Measurements from ENCODE around the gene CIZ1. TPM values are rescaled to one million over a fixed set of nuclear protein-coding genes. Genes with fewer than 3 reads are reported as not detected.
A peak's percentile ranks its signal among the peaks of the same experiment; 100 is the strongest.

Gene CIZ1
- total RNA-seq, 1 experiment from 2014 or later: 62.7 TPM

DNA sequence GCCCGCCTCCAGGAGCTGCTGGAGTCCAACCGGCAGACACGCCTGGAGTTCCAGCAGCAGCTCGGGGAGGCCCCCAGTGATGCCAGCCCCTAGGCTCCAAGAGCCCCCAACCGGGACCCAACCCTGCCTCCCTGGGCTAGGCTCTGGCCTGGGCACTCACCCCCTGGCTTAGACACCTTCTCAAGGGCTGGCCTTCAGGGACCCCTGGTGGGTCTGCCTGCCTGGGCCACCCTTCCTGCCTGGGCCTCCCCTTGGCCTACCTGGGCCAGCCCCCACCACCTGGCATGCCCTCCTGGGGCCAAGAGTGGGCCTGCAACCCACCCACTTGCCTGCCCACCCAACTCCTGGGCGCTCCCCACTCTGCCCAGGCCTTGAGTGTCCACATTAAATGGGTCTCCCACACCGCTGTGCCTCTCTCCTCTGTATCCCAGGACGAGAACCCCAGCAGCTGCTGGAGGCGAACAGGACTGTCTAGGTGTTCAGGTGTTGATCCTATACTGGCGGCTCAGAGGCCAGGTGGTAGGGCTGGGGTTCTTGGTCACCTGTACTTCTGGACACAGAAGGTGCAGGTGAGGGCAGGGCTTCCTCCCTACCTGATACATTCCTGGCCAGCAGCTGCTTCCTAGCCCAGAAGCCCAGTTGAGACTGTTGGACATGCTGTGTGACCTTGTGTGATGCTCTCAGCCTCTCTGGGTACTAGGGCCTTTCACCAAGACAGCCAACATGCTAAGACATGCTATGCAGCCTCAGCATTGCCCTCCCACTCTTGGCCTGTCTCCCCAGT lies 27.7 kb downstream of the CIZ1 start:
- Histone ChIP-seq H4K20me1 (ENCODE audit: insufficient read depth, low read depth, low read length) (no peaks in the 10 kb centered on the region), H3K36me3 (ENCODE audit: insufficient read depth, low read length) (peaks cover 8% of the 10 kb centered on the region; the same call in 1 of the 2 replicates), H3K79me2 (ENCODE audit: low read length) (peaks cover 14% of the 10 kb centered on the region), H3K4me2 (ENCODE audit: low read depth, low read length, poor library complexity, severe bottlenecking) (no peak overlapping the region), H3K27me3 (ENCODE audit: low read length) (no peaks in the 10 kb centered on the region), H3K9me3 (ENCODE audit: low read length) (no peaks in the 10 kb centered on the region), H3K27ac (ENCODE audit: low read length) (no peak overlapping the region), H2AFZ (ENCODE audit: low read length) (no peak overlapping the region), H3K4me1 (ENCODE audit: low read length) (peaks cover 16% of the 10 kb centered on the region), H3K4me3 (ENCODE audit: low read length) (no peak overlapping the region), H3K9me2 (replicated peaks; ENCODE audit: insufficient read depth, low read length) (no peaks in the 10 kb centered on the region), H3K9ac (ENCODE audit: low read length) (no peak overlapping the region)
- DNase-seq: no peak

GRCh38 chr9:128163027-128163515 lies 28.3 kb downstream of the CIZ1 start:
- H2AFZ ChIP-seq (ENCODE audit: low read length): no peak overlapping the region
- no peaks in the 10 kb centered on the region for H4K20me1 ChIP-seq (ENCODE audit: insufficient read depth, low read depth, low read length)
- H3K27ac ChIP-seq (ENCODE audit: low read length): no peak overlapping the region
- no peaks in the 10 kb centered on the region for H3K9me2 ChIP-seq (replicated peaks; ENCODE audit: insufficient read depth, low read length)
- peaks cover 13% of the 10 kb centered on the region for H3K4me1 ChIP-seq (ENCODE audit: low read length)
- DNase-seq: no peak
- H3K4me2 ChIP-seq (ENCODE audit: low read depth, low read length, poor library complexity, severe bottlenecking): no peak overlapping the region
- H3K9ac ChIP-seq (ENCODE audit: low read length): no peak overlapping the region
- no peak overlapping the region for H3K4me3 ChIP-seq (ENCODE audit: low read length)
- H3K9me3 ChIP-seq (ENCODE audit: low read length): no peaks in the 10 kb centered on the region
- peaks cover 14% of the 10 kb centered on the region for H3K79me2 ChIP-seq (ENCODE audit: low read length)
- H3K27me3 ChIP-seq (ENCODE audit: low read length): no peaks in the 10 kb centered on the region
- 0 out of 2 replicates have a peak, but pooled peaks cover 5% of the 10 kb centered on the region for H3K36me3 ChIP-seq (ENCODE audit: insufficient read depth, low read length)

DNA sequence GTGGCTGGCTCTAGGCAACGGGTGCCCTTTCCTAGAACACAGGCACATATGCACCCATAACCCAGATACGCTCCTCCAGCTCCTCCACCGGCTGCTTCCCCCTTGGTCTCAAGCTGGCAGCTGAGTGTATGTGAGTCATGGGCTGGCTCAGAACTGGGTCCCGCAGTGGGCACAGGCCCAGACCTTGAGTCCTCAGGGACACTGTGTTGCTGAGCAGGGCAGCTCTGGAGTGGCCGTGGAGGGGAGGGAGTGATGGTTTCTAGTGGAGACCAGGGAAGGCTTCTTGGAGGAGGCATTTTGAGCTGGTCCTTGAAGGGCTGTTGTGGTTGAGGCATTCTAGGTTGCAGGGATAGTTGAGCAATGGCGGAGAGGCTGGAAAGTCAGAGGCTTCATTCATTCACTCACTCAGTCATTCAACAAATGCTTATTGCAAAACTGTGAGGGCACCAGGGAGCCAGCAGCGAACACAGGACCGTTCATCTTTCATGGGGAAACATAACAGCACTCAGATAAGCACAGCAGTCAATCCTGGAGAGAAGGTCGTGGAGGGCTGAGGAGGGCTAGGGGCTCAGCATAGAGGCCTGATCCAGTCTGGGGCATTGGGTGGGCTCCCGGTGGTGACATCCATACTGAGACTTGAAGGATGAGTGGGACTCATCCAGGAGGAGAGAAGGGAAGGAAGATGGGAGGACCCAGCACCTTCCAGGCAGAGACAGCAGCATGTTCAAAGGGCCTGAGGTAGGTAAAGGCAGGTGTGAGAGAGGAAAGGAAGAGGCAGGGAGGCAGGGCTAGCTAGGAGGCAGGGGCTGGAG lies 29.0 kb downstream of the CIZ1 start:
- H3K4me2 ChIP-seq (ENCODE audit: low read depth, low read length, poor library complexity, severe bottlenecking): no peak overlapping the region
- H3K9me2 ChIP-seq (replicated peaks; ENCODE audit: insufficient read depth, low read length): no peaks in the 10 kb centered on the region
- H2AFZ ChIP-seq (ENCODE audit: low read length): no peak overlapping the region
- H3K27me3 ChIP-seq (ENCODE audit: low read length): no peaks in the 10 kb centered on the region
- no peak for DNase-seq
- H3K79me2 ChIP-seq (ENCODE audit: low read length): peaks cover 14% of the 10 kb centered on the region
- H3K4me1 ChIP-seq (ENCODE audit: low read length): peaks cover 13% of the 10 kb centered on the region
- no peak overlapping the region for H3K4me3 ChIP-seq (ENCODE audit: low read length)
- 0 out of 2 replicates have a peak, but pooled peaks cover 3% of the 10 kb centered on the region for H3K36me3 ChIP-seq (ENCODE audit: insufficient read depth, low read length)
- H3K9me3 ChIP-seq (ENCODE audit: low read length): no peaks in the 10 kb centered on the region
- H3K9ac ChIP-seq (ENCODE audit: low read length): no peak overlapping the region
- no peak overlapping the region for H3K27ac ChIP-seq (ENCODE audit: low read length)
- H4K20me1 ChIP-seq (ENCODE audit: insufficient read depth, low read depth, low read length): no peaks in the 10 kb centered on the region

- Histone ChIP-seq H3K9me2 (replicated peaks; ENCODE audit: insufficient read depth, low read length) (no peaks in the 10 kb centered on the region), H2AFZ (ENCODE audit: low read length) (no peak overlapping the region), H3K9ac (ENCODE audit: low read length) (peak overlapping the region; percentile 100), H3K4me3 (ENCODE audit: low read length) (peak overlapping the region; percentile 99), H3K36me3 (ENCODE audit: insufficient read depth, low read length) (no peaks in the 10 kb centered on the region), H3K9me3 (ENCODE audit: low read length) (no peaks in the 10 kb centered on the region), H3K4me1 (ENCODE audit: low read length) (peaks cover 13% of the 10 kb centered on the region), H3K27ac (ENCODE audit: low read length) (no peak overlapping the region), H3K4me2 (ENCODE audit: low read depth, low read length, poor library complexity, severe bottlenecking) (peak overlapping the region; percentile 100), H3K27me3 (ENCODE audit: low read length) (no peaks in the 10 kb centered on the region), H4K20me1 (ENCODE audit: insufficient read depth, low read depth, low read length) (no peaks in the 10 kb centered on the region), H3K79me2 (ENCODE audit: low read length) (peaks cover 14% of the 10 kb centered on the region)
- DNase-seq: no peak
Observed at GRCh38 chr9:128161215-128161902, 30.0 kb downstream of the CIZ1 start.

DNA sequence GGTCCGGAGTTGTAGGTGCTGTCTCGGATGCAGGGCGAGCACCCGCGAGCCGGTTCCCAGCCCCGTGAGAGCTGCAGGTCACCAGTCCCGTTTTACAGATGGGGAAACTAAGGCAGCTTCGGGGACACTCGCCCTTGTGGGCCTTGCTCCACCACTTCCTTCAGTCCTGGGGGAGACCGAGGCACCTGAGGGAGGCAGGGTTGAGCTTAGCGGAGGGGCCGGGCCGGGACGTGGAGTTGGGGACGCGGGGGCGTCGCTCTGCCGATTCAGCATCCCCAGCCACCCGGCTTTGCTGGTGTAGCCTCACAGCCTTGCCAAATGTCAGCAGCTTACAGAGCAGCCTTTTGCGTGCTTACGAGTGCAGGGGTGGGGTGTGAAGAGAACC lies 30.8 kb downstream of the CIZ1 start:
- peak overlapping the region; percentile 99 for H3K4me3 ChIP-seq (ENCODE audit: low read length)

GRCh38 chr9:128159784-128160602 lies 31.4 kb downstream of the CIZ1 start, which contains the start of gene BBLN:
Gene BBLN (plus strand): TSS chr9:128160265. CDS start chr9:128160408, 143 bp downstream.
- Histone ChIP-seq H3K4me3 (ENCODE audit: low read length) (peak within 1 kb of the TSS; percentile 99), H3K4me1 (ENCODE audit: low read length) (peaks cover 13% of the 10 kb centered on the region), H3K4me2 (ENCODE audit: low read depth, low read length, poor library complexity, severe bottlenecking) (peak within 1 kb of the TSS; percentile 100), H3K27me3 (ENCODE audit: low read length) (no peaks in the 10 kb centered on the region), H3K36me3 (ENCODE audit: insufficient read depth, low read length) (no peaks in the 10 kb centered on the region), H3K9ac (ENCODE audit: low read length) (peak within 1 kb of the TSS; percentile 100), H3K79me2 (ENCODE audit: low read length) (peaks cover 14% of the 10 kb centered on the region), H2AFZ (ENCODE audit: low read length) (peak within 1 kb of the TSS; percentile 94), H3K27ac (ENCODE audit: low read length) (no peak within 1 kb of the TSS), H3K9me2 (replicated peaks; ENCODE audit: insufficient read depth, low read length) (no peaks in the 10 kb centered on the region), H4K20me1 (ENCODE audit: insufficient read depth, low read depth, low read length) (no peaks in the 10 kb centered on the region), H3K9me3 (ENCODE audit: low read length) (no peaks in the 10 kb centered on the region)
- peak; percentile 97 for DNase-seq

More for the DNA sequence above, 30.8 kb downstream of the CIZ1 start:
- no peaks in the 10 kb centered on the region for H4K20me1 ChIP-seq (ENCODE audit: insufficient read depth, low read depth, low read length)
- no peaks in the 10 kb centered on the region for H3K9me2 ChIP-seq (replicated peaks; ENCODE audit: insufficient read depth, low read length)
- peak overlapping the region; percentile 100 for H3K9ac ChIP-seq (ENCODE audit: low read length)
- peak overlapping the region; percentile 84 for H2AFZ ChIP-seq (ENCODE audit: low read length)
- peak overlapping the region; percentile 100 for H3K4me2 ChIP-seq (ENCODE audit: low read depth, low read length, poor library complexity, severe bottlenecking)
- H3K27ac ChIP-seq (ENCODE audit: low read length): no peak overlapping the region
- peak; percentile 75 for DNase-seq
- H3K36me3 ChIP-seq (ENCODE audit: insufficient read depth, low read length): no peaks in the 10 kb centered on the region
- peaks cover 14% of the 10 kb centered on the region for H3K79me2 ChIP-seq (ENCODE audit: low read length)
- H3K9me3 ChIP-seq (ENCODE audit: low read length): no peaks in the 10 kb centered on the region
- no peaks in the 10 kb centered on the region for H3K27me3 ChIP-seq (ENCODE audit: low read length)
- peaks cover 13% of the 10 kb centered on the region for H3K4me1 ChIP-seq (ENCODE audit: low read length)

DNA sequence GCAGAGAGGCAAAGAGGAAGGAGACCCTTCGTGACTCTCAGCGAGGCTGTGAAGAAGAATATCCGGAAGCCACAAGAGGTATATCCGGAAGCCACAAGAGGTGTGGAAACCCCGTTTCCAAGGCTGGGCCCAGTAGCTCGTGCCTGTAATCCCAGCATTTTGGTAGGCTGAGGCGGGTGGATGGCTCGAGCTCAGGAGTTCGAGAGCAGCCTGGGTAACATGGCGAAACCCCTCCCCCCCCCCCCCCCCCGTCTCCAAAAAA lies 31.9 kb downstream of the CIZ1 start:
- Histone ChIP-seq H3K9me2 (replicated peaks; ENCODE audit: insufficient read depth, low read length) (no peaks in the 10 kb centered on the region), H3K79me2 (ENCODE audit: low read length) (peaks cover 14% of the 10 kb centered on the region), H2AFZ (ENCODE audit: low read length) (peak overlapping the region; percentile 94; the same call in 1 of the 2 replicates), H3K4me3 (ENCODE audit: low read length) (peak overlapping the region; percentile 68), H3K9me3 (ENCODE audit: low read length) (no peaks in the 10 kb centered on the region), H3K4me2 (ENCODE audit: low read depth, low read length, poor library complexity, severe bottlenecking) (peak overlapping the region; percentile 100), H3K9ac (ENCODE audit: low read length) (peak overlapping the region; percentile 73), H3K27ac (ENCODE audit: low read length) (no peak overlapping the region), H4K20me1 (ENCODE audit: insufficient read depth, low read depth, low read length) (no peaks in the 10 kb centered on the region), H3K27me3 (ENCODE audit: low read length) (no peaks in the 10 kb centered on the region), H3K4me1 (ENCODE audit: low read length) (peaks cover 13% of the 10 kb centered on the region), H3K36me3 (ENCODE audit: insufficient read depth, low read length) (no peaks in the 10 kb centered on the region)
- DNase-seq: peak; percentile 51
